GM18873 (cell line): ENCODE measurements around the gene SPC24.
"Not testable (repeated sequence)": the region's sequence is repeated elsewhere in the genome, so short reads cannot be mapped to it uniquely, and the experiment has no call there.

Experiments
- ATAC-seq: cut with Tn5 transposase; IDR thresholded peaks from one replicate; pipeline ENCODE4 v1.9.1; 2021; ENCODE audit warnings: mild to moderate bottlenecking, moderate library complexity, moderate number of reproducible peaks; ENCODE audit not compliant: unreplicated experiment, low FRiP score

SPC24 gene

DNA sequence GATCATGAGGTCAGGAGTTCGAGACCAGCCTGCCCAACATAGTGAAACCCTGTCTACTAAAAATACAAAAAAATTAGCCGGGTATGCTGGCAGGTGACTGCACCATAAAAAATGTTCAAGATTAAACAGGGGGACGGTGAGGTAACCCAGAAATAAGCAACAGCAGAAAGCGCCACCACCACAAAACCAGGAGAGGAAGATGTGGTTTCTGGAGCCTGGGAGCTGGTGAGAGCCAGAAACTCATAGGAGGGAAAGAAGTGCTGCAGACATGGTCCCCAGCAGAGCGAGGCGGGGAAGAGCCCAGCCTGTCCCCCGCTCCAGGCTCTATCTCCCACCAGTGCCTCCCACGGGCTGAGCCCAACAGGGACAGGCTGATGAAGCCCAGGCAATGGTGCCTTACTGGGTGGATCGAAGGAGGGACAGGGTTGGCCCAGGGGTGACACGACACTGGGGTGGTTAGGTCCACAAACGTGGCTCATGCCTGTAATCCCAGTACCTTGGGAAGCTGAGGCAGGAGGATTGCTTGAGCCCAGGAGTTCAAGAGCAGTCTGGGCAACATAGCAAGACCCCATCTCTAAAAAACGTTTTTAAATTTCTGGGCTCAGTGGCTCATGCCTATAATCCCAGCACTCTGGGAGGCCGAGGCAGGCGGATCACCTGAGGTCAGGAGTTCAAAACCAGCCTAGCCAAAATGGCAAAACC is 19.0 kb downstream of the SPC24 start:
- no peak for ATAC-seq

DNA sequence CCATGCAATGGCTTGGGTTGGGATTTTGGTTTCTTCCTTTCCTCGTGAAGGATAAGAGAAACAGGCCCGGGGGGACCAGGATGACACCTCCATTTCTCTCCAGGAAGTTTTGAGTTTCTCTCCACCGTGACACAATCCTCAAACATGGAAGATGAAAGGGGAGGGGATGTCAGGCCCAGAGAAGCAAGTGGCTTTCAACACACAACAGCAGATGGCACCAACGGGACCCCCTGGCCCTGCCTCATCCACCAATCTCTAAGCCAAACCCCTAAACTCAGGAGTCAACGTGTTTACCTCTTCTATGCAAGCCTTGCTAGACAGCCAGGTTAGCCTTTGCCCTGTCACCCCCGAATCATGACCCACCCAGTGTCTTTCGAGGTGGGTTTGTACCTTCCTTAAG is 24.1 kb downstream of the SPC24 start:
- ATAC-seq, result no peak

DNA sequence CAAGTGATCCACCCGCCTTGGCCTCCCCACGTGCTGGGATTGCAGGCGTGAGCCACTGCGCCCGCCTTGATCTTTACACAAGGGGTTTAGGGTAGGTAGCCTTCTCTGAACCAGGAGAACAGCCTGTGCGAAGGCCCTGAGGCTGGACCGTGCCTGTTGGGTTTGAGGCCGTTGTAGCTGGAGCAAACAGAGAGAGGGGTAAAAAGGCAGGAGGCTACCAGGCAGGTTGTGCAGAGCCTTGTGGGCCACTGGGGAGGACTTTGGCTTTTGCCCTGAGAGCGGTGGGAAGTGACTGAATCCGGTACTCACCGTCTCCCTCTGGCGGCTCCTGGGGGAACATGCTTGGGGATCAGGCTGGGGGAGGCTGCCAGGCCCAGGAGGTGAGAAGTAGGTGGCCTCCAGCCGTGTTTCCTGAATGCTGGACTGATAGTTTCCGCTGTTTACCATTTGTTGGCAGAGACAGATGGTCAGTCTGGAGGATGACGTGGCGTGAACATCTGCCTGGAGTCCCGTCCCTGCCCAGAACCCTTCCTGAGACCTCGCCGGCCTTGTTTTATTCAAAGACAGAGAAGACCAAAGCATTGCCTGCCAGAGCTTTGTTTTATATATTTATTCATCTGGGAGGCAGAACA is 24.6 kb downstream of the SPC24 start:
- no peak for ATAC-seq

DNA sequence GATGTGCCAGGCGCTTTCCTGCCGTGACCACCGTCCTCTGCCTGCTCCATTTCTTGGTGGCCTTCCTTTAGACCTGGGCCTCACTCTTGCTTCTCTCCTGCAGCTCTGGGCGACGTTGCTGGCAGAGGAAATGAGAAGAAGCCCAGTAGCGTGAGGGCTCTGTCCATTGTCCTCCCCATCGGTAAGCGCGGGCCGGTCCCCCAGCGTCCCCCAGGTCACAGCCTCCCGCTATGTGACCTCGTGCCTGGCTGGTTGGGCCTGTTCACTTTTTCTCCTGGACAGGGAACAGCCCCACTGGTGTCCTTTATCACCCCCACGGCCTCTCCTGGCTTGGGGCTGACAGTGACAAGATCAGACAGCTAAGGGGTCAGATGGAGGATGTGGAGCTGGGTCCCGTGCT is 27.7 kb downstream of the SPC24 start:
- no peak for ATAC-seq

DNA sequence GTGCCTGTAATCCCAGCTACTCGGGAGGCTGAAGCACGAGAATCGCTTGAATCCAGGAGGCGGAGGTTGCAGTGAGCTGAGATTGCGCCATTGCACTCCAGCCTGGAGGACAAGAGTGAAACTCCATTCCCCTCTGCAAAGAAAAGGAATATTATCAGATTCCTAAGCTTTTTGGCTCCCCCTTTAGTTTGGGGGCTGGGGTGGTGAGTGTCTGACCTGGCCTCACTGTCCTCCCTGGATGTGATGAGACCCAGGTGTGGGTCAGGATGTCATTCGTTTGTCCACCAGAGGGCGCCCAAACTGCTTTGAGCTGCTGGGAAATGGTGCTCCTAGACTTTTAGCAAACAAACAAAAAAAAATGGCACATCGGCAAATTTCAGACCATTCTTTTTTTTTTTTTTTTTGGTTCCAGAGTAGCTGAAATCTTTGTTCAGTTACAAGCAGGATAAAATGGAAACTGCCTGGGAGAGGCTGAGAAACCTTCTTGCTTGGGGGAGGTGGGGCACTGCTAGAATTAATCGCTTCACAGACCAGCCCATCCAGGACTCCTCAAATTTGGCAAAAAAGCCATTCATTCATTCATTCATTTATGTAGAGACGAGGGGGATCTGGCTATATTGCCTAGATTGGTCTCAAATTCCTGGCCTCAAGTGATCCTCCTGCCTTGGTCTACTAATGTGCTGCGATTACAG is 29.4 kb downstream of the SPC24 start:
- no peak for ATAC-seq

DNA sequence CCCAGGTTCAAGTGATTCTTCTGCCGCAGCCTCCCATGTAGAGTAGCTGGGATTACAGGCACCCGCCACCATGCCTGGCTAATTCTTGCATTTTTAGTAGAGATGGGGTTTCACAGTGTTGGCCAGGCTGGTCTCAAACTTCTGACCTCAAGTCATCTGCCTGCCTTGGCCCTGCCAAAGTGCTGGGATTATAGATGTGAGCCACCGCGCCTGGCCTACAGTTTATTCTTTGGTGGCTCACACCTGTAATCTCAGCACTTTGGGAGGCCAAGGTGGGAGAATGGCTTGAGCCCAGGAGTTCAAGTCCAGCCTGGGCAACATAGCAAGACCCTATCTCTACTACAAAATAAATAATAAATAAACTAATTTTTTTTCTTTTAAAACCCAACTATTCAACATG is 31.4 kb downstream of the SPC24 start:
- ATAC-seq, result not testable (repeated sequence)

DNA sequence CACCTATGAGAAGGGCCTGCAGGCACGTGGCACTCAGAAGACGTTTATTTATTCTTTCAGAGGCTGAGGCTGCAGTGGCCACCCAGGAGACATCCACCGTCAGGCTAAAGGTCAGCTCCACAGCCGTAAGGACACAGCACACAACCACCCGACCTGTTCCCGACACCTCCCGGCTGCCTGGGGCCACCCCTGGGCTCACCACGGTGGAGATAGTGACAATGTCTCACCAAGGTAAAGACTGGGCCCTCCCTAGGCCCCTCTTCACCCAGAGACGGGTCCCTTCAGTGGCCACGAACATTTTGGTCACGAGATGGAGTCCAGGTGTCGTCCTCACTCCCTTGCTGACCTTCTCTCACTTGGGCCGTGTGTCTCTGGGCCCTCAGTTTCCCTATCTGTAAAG is 32.5 kb downstream of the SPC24 start:
- no peak for ATAC-seq

DNA sequence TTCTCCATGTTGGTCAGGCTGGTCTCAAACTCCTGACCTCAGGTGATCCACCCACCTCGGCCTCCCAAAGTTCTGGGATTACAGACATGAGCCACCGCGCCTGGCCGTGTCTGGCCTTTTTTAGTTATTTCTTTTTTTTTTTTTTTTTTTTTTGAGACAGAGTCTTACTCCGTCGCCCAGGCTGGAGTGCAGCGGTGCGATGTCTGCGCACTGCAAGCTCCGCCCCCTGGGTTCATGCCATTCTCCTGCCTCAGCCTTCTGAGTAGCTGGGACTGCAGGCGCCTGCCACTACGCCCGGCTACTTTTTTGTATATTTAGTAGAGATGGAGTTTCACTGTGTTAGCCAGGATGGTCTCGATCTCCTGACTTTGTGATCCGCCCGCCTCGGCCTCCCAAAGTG is 33.6 kb downstream of the SPC24 start:
- not testable (repeated sequence) for ATAC-seq

DNA sequence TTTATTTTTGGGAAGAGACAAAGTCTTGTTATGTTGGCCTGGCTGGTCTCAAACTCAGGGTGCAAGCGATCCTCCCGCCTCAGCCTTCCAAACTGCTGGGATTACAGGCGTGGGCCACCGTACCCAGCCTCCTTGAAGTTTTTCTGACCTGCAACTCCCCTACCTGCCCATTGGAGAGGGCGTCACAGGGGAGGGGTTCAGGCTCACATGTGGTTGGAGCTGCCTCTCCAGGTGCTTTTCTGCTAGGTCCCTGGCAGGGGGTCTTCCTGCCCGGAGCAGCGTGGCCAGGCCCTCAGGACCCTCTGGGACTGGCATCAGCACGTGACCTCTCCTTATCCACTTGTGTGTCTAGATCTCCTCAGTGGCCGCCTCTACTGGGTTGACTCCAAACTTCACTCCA is 39.1 kb downstream of the SPC24 start:
- no peak for ATAC-seq

DNA sequence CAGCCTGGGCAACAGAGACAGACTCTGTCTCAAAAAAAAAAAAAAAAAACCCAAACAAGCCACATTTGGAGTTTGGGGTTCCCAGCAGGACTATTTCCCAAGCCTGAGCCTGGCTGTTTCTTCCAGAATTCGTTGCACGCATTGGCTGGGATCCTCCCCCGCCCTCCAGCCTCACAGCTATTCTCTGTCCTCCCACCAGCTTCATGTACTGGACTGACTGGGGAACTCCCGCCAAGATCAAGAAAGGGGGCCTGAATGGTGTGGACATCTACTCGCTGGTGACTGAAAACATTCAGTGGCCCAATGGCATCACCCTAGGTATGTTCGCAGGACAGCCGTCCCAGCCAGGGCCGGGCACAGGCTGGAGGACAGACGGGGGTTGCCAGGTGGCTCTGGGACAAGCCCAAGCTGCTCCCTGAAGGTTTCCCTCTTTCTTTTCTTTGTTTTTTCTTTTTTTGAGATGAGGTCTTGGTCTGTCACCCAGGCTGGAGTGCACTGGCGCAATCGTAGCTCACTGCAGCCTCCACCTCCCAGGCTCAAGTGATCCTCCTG is 39.6 kb downstream of the SPC24 start:
- ATAC-seq, result no peak

DNA sequence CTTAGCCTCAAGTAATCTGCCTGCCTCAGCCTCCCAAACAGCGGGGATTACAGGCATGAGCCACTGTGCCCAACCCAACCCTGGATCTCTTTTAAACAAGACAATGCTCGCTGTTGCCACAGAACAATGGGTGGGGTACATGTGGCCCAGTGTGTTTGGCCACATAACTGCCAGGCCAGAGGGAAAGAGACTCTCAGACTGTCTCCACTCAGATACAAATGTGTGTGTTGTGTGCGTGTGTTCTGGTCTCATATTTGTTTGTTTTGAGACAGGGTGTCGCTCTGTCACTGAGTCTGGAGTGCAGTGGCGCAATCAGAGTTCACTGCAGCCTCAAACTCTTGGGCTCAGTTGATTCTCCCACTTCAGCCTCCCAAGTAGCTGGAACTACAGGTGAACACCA is 40.5 kb downstream of the SPC24 start:
- no peak for ATAC-seq

DNA sequence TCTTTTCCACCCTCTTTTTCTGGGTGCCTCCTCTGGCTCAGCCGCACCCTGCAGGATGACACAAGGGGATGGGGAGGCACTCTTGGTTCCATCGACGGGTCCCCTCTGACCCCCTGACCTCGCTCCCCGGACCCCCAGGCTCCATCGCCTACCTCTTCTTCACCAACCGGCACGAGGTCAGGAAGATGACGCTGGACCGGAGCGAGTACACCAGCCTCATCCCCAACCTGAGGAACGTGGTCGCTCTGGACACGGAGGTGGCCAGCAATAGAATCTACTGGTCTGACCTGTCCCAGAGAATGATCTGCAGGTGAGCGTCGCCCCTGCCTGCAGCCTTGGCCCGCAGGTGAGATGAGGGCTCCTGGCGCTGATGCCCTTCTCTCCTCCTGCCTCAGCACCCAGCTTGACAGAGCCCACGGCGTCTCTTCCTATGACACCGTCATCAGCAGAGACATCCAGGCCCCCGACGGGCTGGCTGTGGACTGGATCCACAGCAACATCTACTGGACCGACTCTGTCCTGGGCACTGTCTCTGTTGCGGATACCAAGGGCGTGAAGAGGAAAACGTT is 42.4 kb downstream of the SPC24 start:
- no peak for ATAC-seq

DNA sequence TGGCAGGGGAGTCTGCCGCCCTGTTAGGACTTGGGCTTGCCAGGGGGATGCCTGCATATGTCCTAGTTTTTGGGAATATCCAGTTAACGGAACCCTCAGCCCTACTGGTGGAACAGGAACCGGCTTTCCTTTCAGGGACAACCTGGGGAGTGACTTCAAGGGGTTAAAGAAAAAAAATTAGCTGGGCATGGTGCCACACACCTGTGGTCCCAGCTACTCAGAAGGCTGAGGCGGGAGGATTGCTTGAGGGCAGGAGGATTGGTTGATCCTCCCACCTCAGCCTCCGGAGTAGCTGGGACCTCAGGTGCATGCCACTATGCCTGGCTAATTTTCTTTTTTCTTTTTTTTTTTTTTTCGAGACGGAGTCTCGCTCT is 43.8 kb downstream of the SPC24 start:
- ATAC-seq, result no peak

DNA sequence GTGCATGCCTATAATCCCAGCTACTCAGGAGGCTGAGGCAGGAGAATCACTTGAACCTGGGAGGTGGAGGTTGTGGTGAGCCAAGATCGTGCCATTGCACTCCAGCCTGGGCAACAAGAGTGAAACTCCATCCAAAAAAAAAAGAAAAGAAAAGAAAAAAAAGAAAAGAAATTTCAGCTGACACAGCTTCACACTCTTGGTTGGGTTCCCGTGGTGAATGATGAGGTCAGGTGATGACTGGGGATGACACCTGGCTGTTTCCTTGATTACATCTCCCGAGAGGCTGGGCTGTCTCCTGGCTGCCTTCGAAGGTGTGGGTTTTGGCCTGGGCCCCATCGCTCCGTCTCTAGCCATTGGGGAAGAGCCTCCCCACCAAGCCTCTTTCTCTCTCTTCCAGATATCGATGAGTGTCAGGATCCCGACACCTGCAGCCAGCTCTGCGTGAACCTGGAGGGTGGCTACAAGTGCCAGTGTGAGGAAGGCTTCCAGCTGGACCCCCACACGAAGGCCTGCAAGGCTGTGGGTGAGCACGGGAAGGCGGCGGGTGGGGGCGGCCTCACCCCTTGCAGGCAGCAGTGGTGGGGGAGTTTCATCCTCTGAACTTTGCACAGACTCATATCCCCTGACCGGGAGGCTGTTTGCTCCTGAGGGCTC is 44.3 kb downstream of the SPC24 start:
- no peak for ATAC-seq

DNA sequence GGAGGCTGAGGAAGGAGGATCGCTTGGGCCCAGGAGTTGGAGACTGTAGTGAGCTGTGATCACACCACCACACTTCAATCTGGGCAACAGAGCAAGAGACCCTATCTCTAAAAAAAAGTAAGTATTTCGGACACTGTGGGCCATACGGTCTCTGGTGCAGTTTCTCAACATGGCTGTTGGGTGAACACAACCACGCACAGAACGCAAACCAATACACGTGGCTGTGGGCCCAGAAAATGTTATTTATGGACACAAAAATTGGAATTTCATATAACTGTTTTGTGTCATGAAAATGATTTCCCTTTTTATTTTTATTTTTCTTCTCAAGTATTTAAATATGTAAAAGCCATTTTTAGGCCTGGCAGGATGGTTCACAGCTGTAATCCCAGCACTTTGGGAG is 46.8 kb downstream of the SPC24 start:
- no peak for ATAC-seq

DNA sequence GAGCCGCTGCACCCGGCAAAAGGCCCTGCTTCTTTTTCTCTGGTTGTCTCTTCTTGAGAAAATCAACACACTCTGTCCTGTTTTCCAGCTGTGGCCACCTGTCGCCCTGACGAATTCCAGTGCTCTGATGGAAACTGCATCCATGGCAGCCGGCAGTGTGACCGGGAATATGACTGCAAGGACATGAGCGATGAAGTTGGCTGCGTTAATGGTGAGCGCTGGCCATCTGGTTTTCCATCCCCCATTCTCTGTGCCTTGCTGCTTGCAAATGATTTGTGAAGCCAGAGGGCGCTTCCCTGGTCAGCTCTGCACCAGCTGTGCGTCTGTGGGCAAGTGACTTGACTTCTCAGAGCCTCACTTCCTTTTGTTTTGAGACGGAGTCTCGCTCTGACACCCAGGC is 49.1 kb downstream of the SPC24 start:
- ATAC-seq, result no peak

DNA sequence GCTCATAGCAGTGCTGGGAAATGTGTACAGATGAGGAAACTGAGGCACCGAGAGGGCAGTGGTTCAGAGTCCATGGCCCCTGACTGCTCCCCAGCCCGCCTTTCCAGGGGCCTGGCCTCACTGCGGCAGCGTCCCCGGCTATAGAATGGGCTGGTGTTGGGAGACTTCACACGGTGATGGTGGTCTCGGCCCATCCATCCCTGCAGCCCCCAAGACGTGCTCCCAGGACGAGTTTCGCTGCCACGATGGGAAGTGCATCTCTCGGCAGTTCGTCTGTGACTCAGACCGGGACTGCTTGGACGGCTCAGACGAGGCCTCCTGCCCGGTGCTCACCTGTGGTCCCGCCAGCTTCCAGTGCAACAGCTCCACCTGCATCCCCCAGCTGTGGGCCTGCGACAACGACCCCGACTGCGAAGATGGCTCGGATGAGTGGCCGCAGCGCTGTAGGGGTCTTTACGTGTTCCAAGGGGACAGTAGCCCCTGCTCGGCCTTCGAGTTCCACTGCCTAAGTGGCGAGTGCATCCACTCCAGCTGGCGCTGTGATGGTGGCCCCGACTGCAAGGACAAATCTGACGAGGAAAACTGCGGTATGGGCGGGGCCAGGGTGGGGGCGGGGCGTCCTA is 50.5 kb downstream of the SPC24 start:
- ATAC-seq, result no peak

DNA sequence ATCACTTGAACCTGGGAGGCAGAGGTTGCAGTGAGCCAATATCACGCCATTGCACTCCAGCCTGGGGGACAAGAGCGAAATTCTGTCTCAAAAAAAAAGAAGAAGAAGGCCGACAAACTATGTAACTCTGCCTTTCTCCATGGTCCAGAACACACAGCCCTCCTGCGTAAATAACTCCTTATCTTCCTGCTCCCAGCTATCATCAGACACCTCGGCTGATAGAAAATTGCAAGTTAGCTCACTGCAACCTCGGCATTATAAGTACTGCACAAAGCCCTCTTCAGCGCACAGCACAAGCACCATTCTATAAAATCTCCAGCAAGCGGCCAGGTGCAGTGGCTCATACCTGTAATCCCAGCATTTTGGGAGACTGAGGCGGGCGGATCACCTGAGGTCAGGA is 51.9 kb downstream of the SPC24 start:
- not testable (repeated sequence) for ATAC-seq

DNA sequence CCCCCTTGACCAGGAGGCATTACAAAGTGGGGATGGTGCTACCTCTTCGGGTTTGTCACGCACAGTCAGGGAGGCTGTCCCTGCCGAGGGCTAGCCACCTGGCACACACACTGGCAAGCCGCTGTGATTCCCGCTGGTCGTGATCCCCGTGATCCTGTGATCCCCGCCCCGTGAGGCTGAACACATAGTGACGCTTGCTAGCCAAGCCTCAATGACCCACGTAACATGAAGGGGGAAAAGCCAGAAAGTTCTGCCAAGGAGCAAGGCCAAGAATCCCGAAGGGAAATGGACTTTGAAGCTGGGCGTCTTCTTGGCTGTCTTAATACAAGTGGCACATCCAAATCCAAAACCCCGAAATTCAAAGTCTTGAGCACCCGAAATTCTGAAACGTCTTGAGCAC is 52.6 kb downstream of the SPC24 start:
- no peak for ATAC-seq

DNA sequence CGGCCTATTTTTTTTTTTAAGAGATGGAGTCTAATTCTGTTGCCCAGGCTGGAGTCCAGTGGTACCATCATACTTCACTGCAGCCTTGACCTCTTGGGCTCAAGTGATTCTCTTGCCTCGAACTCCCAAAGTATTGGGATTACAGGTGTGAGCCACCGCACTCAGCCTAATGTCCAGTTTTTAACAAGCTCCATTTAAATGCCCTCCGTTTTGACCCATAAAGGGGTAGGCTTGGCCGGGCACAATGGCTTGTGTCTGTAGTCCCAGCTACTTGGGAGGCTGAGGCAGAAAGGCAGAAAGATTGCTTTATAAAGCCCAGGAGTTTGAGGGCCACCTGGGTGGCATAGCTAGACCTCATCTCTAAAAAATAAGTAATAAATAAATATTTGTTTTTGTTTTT is 54.5 kb downstream of the SPC24 start:
- ATAC-seq, result no peak
